Stimulated activated memory B cell treated with anti-CD40 and anti-IgM and Interleukin-4, amounts not matched to agents 10 μg/mL and 1 μg/mL and 100 μg/mL, for 72 hours (primary cell): ENCODE measurements around the gene KNSTRN.

Experiments used
- ATAC-seq: fragments of 150-1000 bp; cut with Tn5 transposase; 2 replicates; pipeline ENCODE4 v1.10.0; 2021
- H3K27ac Mint-ChIP-seq: one replicate; pipeline ENCODE4 v1.8.0; 2022; ENCODE audit warnings: mild to moderate bottlenecking, mixed read lengths
- H3K27me3 Mint-ChIP-seq: one replicate; pipeline ENCODE4 v1.8.0; 2022; ENCODE audit warnings: mixed read lengths
- H3K36me3 Mint-ChIP-seq: one replicate; pipeline ENCODE4 v1.8.0; 2022; ENCODE audit warnings: mixed read lengths
- H3K4me1 Mint-ChIP-seq: one replicate; pipeline ENCODE4 v1.8.0; 2022; ENCODE audit warnings: mixed read lengths
- H3K4me3 Mint-ChIP-seq: one replicate; pipeline ENCODE4 v1.8.0; 2022; ENCODE audit warnings: mild to moderate bottlenecking, moderate library complexity, mixed read lengths
- H3K9me3 Mint-ChIP-seq: one replicate; pipeline ENCODE4 v1.8.0; 2022; ENCODE audit warnings: mixed read lengths

The KNSTRN gene

GRCh38 chr15:40438712-40439111 lies 56.2 kb downstream of the KNSTRN start:
- no peak overlapping the region for H3K27ac Mint-ChIP-seq
- H3K36me3 Mint-ChIP-seq = no peaks in the 10 kb centered on the region
- no peaks in the 10 kb centered on the region for H3K9me3 Mint-ChIP-seq
- no peak for ATAC-seq
- H3K27me3 Mint-ChIP-seq = peaks cover 47% of the 10 kb centered on the region
- peaks cover 64% of the 10 kb centered on the region for H3K4me1 Mint-ChIP-seq
- H3K4me3 Mint-ChIP-seq = no peak overlapping the region

- H3K27ac Mint-ChIP-seq = peak overlapping the region; percentile 87
- peaks cover 72% of the 10 kb centered on the region for H3K4me1 Mint-ChIP-seq
- no peaks in the 10 kb centered on the region for H3K36me3 Mint-ChIP-seq
- no peak for ATAC-seq
- H3K9me3 Mint-ChIP-seq = no peaks in the 10 kb centered on the region
- H3K4me3 Mint-ChIP-seq = peak overlapping the region; percentile 97
- peaks cover 47% of the 10 kb centered on the region for H3K27me3 Mint-ChIP-seq
Measured at GRCh38 chr15:40439461-40439959, 57.0 kb downstream of the KNSTRN start.

GRCh38 chr15:40439960-40440742 lies 57.6 kb downstream of the KNSTRN start:
- peaks cover 47% of the 10 kb centered on the region for H3K27me3 Mint-ChIP-seq
- no peaks in the 10 kb centered on the region for H3K36me3 Mint-ChIP-seq
- H3K9me3 Mint-ChIP-seq = no peaks in the 10 kb centered on the region
- no peak for ATAC-seq
- H3K4me1 Mint-ChIP-seq = peaks cover 78% of the 10 kb centered on the region
- peak overlapping the region; percentile 97 for H3K4me3 Mint-ChIP-seq
- peak overlapping the region; percentile 87 for H3K27ac Mint-ChIP-seq

- Mint-ChIP-seq H3K36me3 (no peaks in the 10 kb centered on the region), H3K4me1 (peaks cover 79% of the 10 kb centered on the region), H3K9me3 (no peaks in the 10 kb centered on the region), H3K27ac (peak within 1 kb of the TSS; percentile 87), H3K27me3 (peaks cover 45% of the 10 kb centered on the region), H3K4me3 (peak within 1 kb of the TSS; percentile 97)
- peak; percentile 95 for ATAC-seq
Measured at GRCh38 chr15:40440743-40441564, 58.4 kb downstream of the KNSTRN start, which contains the start of gene BAHD1. Gene BAHD1 (plus strand): TSS chr15:40440953. CDS start chr15:40458465, 17,512 bp downstream.

GRCh38 chr15:40441565-40442531 lies 59.3 kb downstream of the KNSTRN start:
- Mint-ChIP-seq H3K27me3 (peaks cover 36% of the 10 kb centered on the region), H3K4me3 (peak overlapping the region; percentile 88), H3K27ac (no peak overlapping the region), H3K9me3 (no peaks in the 10 kb centered on the region), H3K4me1 (peaks cover 71% of the 10 kb centered on the region), H3K36me3 (no peaks in the 10 kb centered on the region)
- peak; percentile 0 for ATAC-seq

- Mint-ChIP-seq H3K27ac (no peak overlapping the region), H3K4me3 (peak overlapping the region; percentile 88), H3K4me1 (peaks cover 58% of the 10 kb centered on the region), H3K36me3 (no peaks in the 10 kb centered on the region), H3K27me3 (peaks cover 22% of the 10 kb centered on the region), H3K9me3 (no peaks in the 10 kb centered on the region)
- no peak for ATAC-seq
Measured at GRCh38 chr15:40443255-40443654, 60.7 kb downstream of the KNSTRN start.

- Mint-ChIP-seq H3K4me1 (peaks cover 53% of the 10 kb centered on the region), H3K36me3 (no peaks in the 10 kb centered on the region), H3K27me3 (peaks cover 16% of the 10 kb centered on the region), H3K9me3 (no peaks in the 10 kb centered on the region), H3K4me3 (peak overlapping the region; percentile 19), H3K27ac (no peak overlapping the region)
- no peak for ATAC-seq
Measured at GRCh38 chr15:40443846-40444245, 61.3 kb downstream of the KNSTRN start.
